Epithelial cell of proximal tubule (primary cell): ENCODE results near the gene KLHL26. TPM values are rescaled to one million over a fixed set of nuclear protein-coding genes. Genes with fewer than 3 reads are reported as not detected.

Experiments used
- DNase-seq: peaks from one replicate; pipeline ENCODE4 v3.0.0-alpha.2; 2011; ENCODE audit warnings: low read depth
- H3K4me3 ChIP-seq: 2 replicates; pipeline ENCODE4 v1.5.1; 2011; ENCODE audit warnings: low read depth, mild to moderate bottlenecking, low read length
- CTCF ChIP-seq: conservative IDR thresholded peaks from 2 replicates; pipeline ENCODE4 v1.5.1; 2012; ENCODE audit warnings: low read depth, mild to moderate bottlenecking, low read length
- total RNA-seq: library from RNA; depleted of rRNA; stranded (reverse); fragments of >200 nt; gene quantifications from 2 replicates; pipeline ENCODE4 v1.2.3, GENCODE V29; 2015

KLHL26 gene
- total RNA-seq, 1 donor from 2014 or later, result 16.5 TPM

GRCh38 chr19:18636183-18636968, 452 bp upstream of the KLHL26 start:
- peak; percentile 77 for DNase-seq
- peak overlapping the region; percentile 93 for H3K4me3 ChIP-seq
- no peak for TF ChIP-seq CTCF

GRCh38 chr19:18637673-18638630, 1.1 kb downstream of the KLHL26 start:
- no peak for DNase-seq
- H3K4me3 ChIP-seq, result peak overlapping the region; percentile 93
- peak; percentile 14 for TF ChIP-seq CTCF

GRCh38 chr19:18639706-18640243, 2.9 kb downstream of the KLHL26 start:
- DNase-seq, result no peak
- no peak overlapping the region for H3K4me3 ChIP-seq
- no peak for TF ChIP-seq CTCF

GRCh38 chr19:18644196-18645034, 7.6 kb downstream of the KLHL26 start:
- no peak for DNase-seq
- no peak for TF ChIP-seq CTCF
- no peak overlapping the region for H3K4me3 ChIP-seq

GRCh38 chr19:18645035-18645511, 8.2 kb downstream of the KLHL26 start:
- TF ChIP-seq CTCF, result no peak
- H3K4me3 ChIP-seq, result no peak overlapping the region
- no peak for DNase-seq

- DNase-seq, result no peak
- no peak overlapping the region for H3K4me3 ChIP-seq
- no peak for TF ChIP-seq CTCF
These were observed 9.9 kb downstream of the KLHL26 start for GRCh38 chr19:18646535-18647370.
